ENCODE data around the gene TRAPPC11.

DNA sequence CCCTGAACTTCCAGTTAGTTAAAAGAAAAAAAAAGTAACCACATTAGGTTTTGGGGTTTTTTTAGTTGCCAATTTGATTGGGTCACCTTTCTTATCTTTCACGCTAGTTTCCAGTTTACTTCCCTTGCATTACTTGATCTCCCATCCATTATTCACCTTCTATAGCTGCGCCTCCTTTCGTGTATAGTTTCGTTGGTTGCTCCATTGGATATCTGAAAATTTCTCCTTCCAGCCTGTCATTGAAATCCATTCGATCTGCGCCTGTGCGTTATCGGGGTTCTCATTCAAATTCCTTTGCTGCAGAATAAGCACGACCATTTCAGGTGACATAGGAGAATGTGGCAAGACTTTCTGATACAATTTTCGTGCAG, 764 bp downstream of the TRAPPC11 start:
- TF ChIP-seq, protein P1, sequence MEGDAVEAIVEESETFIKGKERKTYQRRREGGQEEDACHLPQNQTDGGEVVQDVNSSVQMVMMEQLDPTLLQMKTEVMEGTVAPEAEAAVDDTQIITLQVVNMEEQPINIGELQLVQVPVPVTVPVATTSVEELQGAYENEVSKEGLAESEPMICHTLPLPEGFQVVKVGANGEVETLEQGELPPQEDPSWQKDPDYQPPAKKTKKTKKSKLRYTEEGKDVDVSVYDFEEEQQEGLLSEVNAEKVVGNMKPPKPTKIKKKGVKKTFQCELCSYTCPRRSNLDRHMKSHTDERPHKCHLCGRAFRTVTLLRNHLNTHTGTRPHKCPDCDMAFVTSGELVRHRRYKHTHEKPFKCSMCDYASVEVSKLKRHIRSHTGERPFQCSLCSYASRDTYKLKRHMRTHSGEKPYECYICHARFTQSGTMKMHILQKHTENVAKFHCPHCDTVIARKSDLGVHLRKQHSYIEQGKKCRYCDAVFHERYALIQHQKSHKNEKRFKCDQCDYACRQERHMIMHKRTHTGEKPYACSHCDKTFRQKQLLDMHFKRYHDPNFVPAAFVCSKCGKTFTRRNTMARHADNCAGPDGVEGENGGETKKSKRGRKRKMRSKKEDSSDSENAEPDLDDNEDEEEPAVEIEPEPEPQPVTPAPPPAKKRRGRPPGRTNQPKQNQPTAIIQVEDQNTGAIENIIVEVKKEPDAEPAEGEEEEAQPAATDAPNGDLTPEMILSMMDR (conservative IDR thresholded peaks at IDR 0.05; ENCODE audit: low read depth in 2 of 2), result no peak
- no peak for TF ChIP-seq JUNB (IDR thresholded peaks at IDR 0.05; ENCODE audit: unreplicated experiment)
- TF ChIP-seq EZH2phosphoT487 (IDR thresholded peaks at IDR 0.05; ENCODE audit: unreplicated experiment), result no peak
- TF ChIP-seq POLR2AphosphoS5 (IDR thresholded peaks at IDR 0.05; ENCODE audit: low read depth), result no peak
- TF ChIP-seq NANOG (IDR thresholded peaks at IDR 0.05; ENCODE audit: borderline replicate concordance), result no peak
- TF ChIP-seq, protein P2, sequence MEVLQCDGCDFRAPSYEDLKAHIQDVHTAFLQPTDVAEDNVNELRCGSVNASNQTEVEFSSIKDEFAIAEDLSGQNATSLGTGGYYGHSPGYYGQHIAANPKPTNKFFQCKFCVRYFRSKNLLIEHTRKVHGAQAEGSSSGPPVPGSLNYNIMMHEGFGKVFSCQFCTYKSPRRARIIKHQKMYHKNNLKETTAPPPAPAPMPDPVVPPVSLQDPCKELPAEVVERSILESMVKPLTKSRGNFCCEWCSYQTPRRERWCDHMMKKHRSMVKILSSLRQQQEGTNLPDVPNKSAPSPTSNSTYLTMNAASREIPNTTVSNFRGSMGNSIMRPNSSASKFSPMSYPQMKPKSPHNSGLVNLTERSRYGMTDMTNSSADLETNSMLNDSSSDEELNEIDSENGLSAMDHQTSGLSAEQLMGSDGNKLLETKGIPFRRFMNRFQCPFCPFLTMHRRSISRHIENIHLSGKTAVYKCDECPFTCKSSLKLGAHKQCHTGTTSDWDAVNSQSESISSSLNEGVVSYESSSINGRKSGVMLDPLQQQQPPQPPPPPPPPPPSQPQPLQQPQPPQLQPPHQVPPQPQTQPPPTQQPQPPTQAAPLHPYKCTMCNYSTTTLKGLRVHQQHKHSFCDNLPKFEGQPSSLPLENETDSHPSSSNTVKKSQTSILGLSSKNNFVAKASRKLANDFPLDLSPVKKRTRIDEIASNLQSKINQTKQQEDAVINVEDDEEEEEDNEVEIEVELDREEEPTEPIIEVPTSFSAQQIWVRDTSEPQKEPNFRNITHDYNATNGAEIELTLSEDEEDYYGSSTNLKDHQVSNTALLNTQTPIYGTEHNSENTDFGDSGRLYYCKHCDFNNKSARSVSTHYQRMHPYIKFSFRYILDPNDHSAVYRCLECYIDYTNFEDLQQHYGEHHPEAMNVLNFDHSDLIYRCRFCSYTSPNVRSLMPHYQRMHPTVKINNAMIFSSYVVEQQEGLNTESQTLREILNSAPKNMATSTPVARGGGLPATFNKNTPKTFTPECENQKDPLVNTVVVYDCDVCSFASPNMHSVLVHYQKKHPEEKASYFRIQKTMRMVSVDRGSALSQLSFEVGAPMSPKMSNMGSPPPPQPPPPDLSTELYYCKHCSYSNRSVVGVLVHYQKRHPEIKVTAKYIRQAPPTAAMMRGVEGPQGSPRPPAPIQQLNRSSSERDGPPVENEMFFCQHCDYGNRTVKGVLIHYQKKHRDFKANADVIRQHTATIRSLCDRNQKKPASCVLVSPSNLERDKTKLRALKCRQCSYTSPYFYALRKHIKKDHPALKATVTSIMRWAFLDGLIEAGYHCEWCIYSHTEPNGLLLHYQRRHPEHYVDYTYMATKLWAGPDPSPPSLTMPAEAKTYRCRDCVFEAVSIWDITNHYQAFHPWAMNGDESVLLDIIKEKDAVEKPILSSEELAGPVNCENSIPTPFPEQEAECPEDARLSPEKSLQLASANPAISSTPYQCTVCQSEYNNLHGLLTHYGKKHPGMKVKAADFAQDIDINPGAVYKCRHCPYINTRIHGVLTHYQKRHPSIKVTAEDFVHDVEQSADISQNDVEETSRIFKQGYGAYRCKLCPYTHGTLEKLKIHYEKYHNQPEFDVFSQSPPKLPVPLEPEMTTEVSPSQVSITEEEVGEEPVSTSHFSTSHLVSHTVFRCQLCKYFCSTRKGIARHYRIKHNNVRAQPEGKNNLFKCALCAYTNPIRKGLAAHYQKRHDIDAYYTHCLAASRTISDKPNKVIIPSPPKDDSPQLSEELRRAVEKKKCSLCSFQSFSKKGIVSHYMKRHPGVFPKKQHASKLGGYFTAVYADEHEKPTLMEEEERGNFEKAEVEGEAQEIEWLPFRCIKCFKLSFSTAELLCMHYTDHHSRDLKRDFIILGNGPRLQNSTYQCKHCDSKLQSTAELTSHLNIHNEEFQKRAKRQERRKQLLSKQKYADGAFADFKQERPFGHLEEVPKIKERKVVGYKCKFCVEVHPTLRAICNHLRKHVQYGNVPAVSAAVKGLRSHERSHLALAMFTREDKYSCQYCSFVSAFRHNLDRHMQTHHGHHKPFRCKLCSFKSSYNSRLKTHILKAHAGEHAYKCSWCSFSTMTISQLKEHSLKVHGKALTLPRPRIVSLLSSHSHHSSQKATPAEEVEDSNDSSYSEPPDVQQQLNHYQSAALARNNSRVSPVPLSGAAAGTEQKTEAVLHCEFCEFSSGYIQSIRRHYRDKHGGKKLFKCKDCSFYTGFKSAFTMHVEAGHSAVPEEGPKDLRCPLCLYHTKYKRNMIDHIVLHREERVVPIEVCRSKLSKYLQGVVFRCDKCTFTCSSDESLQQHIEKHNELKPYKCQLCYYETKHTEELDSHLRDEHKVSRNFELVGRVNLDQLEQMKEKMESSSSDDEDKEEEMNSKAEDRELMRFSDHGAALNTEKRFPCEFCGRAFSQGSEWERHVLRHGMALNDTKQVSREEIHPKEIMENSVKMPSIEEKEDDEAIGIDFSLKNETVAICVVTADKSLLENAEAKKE (CRISPR knock-in tag; IDR thresholded peaks at IDR 0.05), result no peak
- no peak for TF ChIP-seq EZH2 (IDR thresholded peaks at IDR 0.05; ENCODE audit: low read depth, unreplicated experiment)
- no peak for TF ChIP-seq ZNF331 (CRISPR knock-in tag; IDR thresholded peaks at IDR 0.05; ENCODE audit: low read depth)
- TF ChIP-seq, protein P3, sequence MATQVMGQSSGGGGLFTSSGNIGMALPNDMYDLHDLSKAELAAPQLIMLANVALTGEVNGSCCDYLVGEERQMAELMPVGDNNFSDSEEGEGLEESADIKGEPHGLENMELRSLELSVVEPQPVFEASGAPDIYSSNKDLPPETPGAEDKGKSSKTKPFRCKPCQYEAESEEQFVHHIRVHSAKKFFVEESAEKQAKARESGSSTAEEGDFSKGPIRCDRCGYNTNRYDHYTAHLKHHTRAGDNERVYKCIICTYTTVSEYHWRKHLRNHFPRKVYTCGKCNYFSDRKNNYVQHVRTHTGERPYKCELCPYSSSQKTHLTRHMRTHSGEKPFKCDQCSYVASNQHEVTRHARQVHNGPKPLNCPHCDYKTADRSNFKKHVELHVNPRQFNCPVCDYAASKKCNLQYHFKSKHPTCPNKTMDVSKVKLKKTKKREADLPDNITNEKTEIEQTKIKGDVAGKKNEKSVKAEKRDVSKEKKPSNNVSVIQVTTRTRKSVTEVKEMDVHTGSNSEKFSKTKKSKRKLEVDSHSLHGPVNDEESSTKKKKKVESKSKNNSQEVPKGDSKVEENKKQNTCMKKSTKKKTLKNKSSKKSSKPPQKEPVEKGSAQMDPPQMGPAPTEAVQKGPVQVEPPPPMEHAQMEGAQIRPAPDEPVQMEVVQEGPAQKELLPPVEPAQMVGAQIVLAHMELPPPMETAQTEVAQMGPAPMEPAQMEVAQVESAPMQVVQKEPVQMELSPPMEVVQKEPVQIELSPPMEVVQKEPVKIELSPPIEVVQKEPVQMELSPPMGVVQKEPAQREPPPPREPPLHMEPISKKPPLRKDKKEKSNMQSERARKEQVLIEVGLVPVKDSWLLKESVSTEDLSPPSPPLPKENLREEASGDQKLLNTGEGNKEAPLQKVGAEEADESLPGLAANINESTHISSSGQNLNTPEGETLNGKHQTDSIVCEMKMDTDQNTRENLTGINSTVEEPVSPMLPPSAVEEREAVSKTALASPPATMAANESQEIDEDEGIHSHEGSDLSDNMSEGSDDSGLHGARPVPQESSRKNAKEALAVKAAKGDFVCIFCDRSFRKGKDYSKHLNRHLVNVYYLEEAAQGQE (IDR thresholded peaks at IDR 0.05; ENCODE audit: unreplicated experiment), result no peak
- no peak for TF ChIP-seq CREB1 (CRISPR knock-in tag; IDR thresholded peaks at IDR 0.05; ENCODE audit: low read depth)

Measured in GM23338 (cell line).